ENCODE data around the gene PNMA8C. TPM values are rescaled to one million over a fixed set of nuclear protein-coding genes. Genes with fewer than 3 reads are reported as not detected.
"Not testable (repeated sequence)": the region's sequence is repeated elsewhere in the genome, so short reads cannot be mapped to it uniquely, and the experiment has no call there.

Gene PNMA8C
- total RNA-seq, 1 experiment from 2014 or later = not detected

- DNase-seq (ENCODE audit: low spot score) = no peak
Measured at GRCh38 chr19:46447824-46448223, 19.1 kb upstream of the PNMA8C start.

- no peak for DNase-seq (ENCODE audit: low spot score)
Measured at GRCh38 chr19:46447006-46447405, 18.3 kb upstream of the PNMA8C start.

- no peak for DNase-seq (ENCODE audit: low spot score)
Measured at GRCh38 chr19:46446021-46446420, 17.3 kb upstream of the PNMA8C start.

DNA sequence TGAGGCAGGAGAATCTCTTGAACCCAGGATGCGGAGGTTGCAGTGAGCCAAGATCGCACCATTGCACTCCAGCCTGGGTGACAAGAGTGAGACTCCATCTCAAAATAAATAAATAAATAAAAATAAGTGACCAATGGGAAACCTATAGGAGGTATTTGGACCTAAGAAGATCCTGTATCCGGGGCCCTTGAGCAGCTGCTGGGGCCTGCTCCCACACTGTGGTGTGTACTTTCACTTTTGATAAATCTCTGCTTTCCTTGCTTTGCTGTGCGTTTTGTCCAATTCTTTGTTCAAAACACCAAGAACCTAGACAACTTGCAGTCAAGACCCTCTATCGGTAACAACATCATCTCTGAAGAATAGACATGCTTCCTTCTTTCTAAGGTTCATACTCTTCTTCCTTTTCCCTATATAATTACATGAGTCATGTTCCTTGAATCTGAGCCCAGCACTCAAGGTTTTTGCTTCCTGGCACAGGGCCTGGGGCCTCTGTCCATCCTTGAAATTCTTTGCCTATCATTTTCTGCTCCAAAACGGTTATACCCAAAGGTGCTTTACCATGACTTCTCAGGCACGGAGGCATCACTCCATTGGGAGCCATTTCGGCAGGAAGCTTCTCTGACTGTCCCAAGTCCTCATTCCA is 14.2 kb upstream of the PNMA8C start:
- DNase-seq (ENCODE audit: low spot score) = peak; percentile 57

GRCh38 chr19:46441866-46442265 is 13.1 kb upstream of the PNMA8C start:
- no peak for DNase-seq (ENCODE audit: low spot score)

GRCh38 chr19:46435689-46436088 is 7.0 kb upstream of the PNMA8C start:
- DNase-seq (ENCODE audit: low spot score) = not testable (repeated sequence)

GRCh38 chr19:46435009-46435408 is 6.3 kb upstream of the PNMA8C start:
- DNase-seq (ENCODE audit: low spot score) = no peak

GRCh38 chr19:46433470-46433869 is 4.7 kb upstream of the PNMA8C start:
- not testable (repeated sequence) for DNase-seq (ENCODE audit: low spot score)

- DNase-seq (ENCODE audit: low spot score) = no peak
Measured at GRCh38 chr19:46431824-46432223, 3.1 kb upstream of the PNMA8C start.

DNA sequence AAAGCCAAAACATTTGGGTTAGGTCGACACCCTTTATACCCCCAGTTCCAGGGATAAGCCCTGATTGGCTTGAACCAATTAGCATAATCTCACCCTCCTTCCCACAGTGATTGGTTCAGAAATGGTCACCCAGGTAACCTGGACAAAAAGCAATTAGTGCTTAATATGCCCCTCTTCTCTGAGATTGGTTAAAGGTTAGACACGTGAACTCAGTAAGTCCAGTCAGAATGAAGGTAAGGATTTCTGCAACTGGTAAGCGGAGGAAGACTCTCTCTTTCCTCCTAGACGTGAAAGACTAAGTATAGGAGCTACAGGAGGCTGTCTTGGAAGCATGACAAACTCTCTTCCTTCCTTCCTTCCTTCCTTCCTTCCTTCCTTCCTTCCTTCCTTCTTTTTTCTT is 1.3 kb upstream of the PNMA8C start:
- no peak for DNase-seq (ENCODE audit: low spot score)

DNA sequence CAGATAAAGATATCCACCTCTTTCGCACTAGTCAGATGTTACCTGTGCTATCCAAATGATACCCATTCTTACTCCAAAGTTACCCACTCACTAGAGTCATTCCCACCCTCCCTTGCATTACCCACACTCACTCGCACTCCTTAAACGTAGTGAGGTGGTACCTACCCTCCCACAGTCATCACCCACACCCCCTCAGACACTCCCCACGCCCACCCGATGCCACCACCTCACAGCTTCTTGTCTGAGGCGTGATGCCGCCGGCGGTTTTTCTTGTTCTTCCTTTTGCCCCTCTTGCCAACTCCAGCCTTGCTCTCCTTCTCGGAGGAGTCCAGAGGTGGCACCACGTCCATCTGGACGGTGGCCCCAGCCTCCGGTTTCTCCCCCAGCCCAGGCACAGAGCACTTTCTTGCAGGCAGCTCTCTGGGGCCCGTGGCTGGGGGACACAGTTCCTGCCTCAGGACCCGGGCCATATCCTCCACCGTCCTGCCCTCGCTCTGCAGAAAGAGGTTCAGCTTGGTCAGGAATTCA is 1.2 kb downstream of the PNMA8C start:
- DNase-seq (ENCODE audit: low spot score) = no peak

GRCh38 chr19:46426506-46427162 is 2.1 kb downstream of the PNMA8C start:
- no peak for DNase-seq (ENCODE audit: low spot score)

DNA sequence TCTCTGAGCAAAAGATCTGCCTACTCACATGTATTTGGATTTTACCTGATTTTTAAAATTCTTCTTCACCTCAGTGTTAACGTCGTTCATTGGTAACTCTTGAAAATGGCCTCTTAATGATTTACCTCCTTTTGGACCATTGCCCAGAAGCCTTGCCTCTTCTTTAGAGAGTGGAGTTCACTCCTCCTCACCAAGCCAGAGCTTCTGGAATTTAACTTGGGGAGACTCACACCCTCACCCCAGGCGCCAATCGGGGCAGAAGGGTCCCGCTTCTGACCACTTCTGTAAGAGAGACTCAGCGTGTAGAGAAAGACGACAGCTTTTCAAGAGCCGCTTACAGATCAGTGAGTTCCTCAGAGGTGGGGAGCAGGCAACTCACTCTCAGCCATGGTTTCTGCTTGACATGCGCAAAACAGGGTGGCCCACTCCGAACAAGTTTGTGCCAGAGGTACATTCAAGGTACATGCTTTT is 2.7 kb downstream of the PNMA8C start:
- no peak for DNase-seq (ENCODE audit: low spot score)

GRCh38 chr19:46423188-46423587 is 5.5 kb downstream of the PNMA8C start:
- no peak for DNase-seq (ENCODE audit: low spot score)

DNA sequence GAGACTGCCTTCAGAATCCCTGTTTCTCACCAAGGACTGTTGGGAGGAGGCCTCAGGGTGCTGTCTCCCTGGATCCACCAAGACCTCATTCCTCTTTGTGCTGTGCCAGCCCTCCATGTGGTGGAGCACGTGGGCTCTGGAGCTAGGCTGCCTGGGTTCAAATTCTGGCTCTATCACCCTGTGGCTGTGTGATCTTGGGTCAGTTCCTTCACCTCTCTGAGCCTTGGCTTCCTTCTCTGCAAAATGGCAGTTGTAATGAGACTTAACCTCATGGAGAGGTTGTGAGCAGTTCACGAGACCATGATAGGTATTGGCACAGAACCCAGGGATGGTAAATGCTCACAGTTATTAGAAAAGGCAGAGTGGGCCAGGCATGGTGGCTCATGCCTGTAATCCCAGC is 6.4 kb downstream of the PNMA8C start:
- DNase-seq (ENCODE audit: low spot score) = no peak

- no peak for DNase-seq (ENCODE audit: low spot score)
Measured at GRCh38 chr19:46420056-46420455, 8.7 kb downstream of the PNMA8C start.

GRCh38 chr19:46415804-46416709 is 12.7 kb downstream of the PNMA8C start:
- peak; percentile 35 for DNase-seq (ENCODE audit: low spot score)

- not testable (repeated sequence) for DNase-seq (ENCODE audit: low spot score)
Measured at GRCh38 chr19:46414899-46415298, 13.8 kb downstream of the PNMA8C start.

- DNase-seq (ENCODE audit: low spot score) = no peak
Measured at GRCh38 chr19:46413262-46414031, 15.3 kb downstream of the PNMA8C start, which contains the start of gene CCDC8. CCDC8 (minus strand) TSS chr19:46413564; CDS start chr19:46412810, 754 bp downstream.

- no peak for DNase-seq (ENCODE audit: low spot score)
Measured at GRCh38 chr19:46412650-46413261, 16.0 kb downstream of the PNMA8C start.

Data from A172 (cell line).